GM12892 (cell line): ENCODE data around the gene ABR.

ENCODE experiments used
- POLR2A ChIP-seq: IDR thresholded peaks from 2 replicates; pipeline ENCODE4 v1.6.1; 2011; ENCODE audit warnings: low read depth, low read length, control low read depth
- POLR2AphosphoS5 ChIP-seq: IDR thresholded peaks from 2 replicates; pipeline ENCODE4 v1.6.1; 2011; ENCODE audit warnings: low read depth, low read length, control low read depth

DNA sequence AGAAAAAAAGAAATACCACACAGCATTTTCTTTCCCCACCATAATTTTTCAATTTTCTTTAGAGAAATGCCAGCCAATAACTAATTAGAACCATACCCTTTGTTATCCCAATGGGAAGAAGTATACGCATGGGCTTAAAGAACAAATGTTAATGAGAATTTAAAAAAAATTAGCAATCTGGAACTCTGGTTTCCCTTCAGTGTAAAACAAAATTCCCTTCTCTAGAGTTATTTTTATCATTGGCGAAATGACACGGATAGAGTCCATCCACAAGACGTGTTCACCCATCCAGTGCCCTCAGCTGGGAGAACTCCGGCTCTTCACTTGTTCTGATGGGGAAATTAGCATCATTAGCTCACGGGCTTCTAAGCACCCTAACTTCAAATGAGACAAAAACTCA is 203.5 kb downstream of the ABR start:
- TF ChIP-seq POLR2A (no peak), POLR2AphosphoS5 (no peak)
